NCI-H146 (cell line): ENCODE data around the gene ZBTB18.
A peak's percentile ranks its signal among the peaks of the same experiment; 100 is the strongest.
"Not testable (repeated sequence)": the region's sequence is repeated elsewhere in the genome, so short reads cannot be mapped to it uniquely, and the experiment has no call there.

Source experiments
- DNase-seq: peaks from one replicate; lab custom pipeline; 2025; lab: John Stamatoyannopoulos, UW

ZBTB18 gene

DNA sequence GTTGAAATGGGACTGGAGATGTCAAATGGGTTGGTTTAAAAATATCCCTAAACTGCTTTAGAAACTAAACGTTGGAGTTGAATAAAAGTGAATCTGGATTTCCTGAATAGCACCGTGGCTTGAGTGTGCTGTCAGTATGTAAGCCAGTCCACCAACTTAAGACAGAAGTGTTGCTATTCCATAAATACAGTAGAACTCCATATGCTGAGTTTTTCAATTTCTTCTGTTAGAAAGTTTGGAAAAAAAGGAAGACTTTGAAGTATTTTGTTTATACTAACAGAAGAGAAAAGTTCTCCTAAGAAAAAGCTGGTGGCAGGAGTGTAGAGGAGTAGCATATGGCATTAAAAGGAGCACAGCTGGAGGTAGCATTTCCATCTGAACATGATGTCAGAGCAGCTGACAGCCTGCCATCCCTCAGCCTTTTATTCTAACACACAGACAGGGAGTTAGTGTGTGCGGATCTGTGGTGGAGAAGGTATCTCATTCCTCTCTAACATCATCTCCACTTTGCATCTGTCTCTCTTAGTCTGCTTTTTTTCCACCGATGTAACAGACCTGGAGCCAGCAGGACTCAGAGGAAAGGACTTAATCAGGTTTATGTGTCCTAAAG is at the start of gene ZBTB18:
TSS of gene ZBTB18 (plus strand) at position 449 of the 610 bp plus-strand sequence. CDS start at position 598, 149 bp downstream.
- peak; percentile 88 for DNase-seq

DNA sequence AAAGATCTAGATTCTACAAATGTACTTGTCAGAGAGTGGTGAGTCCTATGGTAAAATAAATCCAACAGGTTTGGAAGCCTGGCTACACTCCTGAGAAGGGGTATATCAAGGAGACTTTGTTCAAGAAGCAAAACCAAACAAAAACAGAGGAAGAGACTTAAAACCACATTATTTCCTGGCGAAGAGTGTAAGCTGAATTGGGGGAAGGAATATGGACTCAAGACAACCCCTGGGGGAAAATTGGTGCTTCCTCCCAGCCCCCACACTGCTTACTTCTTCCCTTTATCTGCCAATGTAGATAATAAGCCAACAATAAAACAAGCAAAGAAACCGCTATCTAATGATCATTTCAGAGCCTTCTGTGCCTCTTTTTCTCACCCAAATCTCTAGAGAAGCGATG is 48.4 kb upstream of the ZBTB18 start:
- DNase-seq = no peak

DNA sequence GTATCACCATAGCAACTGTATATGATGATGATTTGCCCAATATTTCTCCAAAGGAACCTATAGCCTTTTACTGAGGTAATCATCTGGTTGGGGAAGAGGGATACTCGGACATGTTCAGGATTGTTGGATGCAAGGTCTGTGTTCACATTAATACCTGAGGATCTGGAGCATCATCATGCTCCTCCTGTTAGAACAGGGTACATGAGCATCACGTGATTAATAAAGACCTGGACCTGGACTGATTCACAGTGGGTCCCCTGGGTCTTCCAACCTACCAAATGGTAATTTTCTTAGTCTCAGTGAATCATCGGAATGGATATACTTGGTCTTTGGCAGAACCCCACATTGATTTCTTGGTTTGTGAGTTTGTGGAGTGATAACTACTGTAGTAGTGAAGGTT is 45.6 kb upstream of the ZBTB18 start:
- DNase-seq = no peak

DNA sequence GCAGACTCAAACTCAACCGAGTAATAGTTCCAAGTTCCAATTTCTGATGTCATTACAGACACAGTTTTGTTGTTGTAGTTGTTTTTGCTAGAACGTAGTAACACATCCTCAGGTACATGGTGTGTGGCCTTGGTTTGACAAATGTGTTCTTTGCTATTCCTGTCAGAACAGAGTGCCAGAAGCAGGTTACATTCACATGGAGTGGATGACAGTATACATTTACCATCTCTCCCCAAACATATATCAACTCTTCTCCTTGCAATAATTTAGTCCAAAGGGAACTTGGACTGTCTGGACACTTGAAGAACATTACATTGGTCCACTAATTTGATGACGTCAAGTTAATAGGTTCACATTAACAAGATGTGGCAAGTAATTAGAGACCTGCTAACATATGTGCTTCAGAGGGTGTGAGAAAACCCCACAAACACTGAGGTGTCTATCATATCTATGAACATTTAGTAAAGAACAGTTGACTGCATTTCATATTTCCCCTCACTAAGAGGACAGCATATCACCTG is 44.6 kb upstream of the ZBTB18 start:
- DNase-seq = no peak

DNA sequence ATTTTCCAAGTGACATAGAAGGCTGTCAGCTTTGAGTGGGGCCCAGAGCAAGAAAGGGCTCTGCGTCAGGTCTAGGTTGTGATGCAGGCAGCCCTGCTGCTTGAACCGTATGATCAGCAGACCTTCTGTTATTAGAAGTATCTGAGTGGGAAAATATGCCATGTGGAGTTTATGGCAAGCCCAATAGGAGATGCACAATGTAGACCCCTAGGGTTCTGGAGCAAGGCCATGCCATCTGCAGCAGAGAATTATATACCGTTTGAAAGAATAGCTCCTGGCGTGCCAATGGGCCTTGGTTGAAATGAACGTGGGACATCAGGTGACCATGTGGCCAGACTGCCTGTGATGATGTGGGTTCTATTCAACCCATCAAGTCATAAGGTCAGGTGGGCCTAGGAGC is 44.1 kb upstream of the ZBTB18 start:
- DNase-seq = no peak

DNA sequence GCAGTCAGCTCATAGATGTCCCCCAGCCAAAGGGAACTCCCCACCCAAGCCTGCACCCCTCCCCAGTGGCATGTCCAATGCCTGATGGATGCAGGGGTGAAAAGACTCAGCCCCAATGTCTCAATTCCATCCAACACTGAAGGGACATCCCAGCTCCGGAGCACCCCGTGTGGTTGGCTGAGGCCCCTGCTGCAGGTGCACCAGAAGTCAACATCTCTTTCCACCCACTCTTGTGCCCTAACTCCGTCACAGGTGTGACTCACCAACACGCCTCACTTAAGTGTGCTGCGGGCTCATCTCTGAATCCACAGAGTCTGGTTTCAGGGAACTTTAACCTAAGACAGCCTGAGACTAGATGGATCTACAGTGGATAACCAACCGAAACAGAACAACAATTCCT is 40.9 kb upstream of the ZBTB18 start:
- DNase-seq = peak; percentile 35

DNA sequence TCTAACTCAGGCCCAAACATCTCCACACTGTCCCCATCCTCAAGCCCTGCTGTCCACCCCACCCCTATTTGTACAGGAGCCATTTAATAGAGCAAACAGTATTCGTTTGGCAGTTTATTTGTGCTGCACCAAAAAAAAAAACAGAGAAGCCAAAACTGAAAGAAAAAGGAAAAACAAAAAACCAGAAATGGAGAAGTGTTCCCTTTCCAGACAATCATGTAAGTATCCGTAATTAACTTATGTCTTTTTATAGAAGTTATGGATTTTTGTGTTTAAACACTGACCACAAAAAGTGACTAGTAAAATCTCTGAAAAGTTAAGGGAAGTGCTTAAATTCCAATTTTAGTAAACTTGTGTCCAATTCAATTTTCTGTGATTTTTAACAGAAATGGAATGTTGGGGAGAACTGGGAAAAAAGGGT is 40.4 kb upstream of the ZBTB18 start:
- no peak for DNase-seq

DNA sequence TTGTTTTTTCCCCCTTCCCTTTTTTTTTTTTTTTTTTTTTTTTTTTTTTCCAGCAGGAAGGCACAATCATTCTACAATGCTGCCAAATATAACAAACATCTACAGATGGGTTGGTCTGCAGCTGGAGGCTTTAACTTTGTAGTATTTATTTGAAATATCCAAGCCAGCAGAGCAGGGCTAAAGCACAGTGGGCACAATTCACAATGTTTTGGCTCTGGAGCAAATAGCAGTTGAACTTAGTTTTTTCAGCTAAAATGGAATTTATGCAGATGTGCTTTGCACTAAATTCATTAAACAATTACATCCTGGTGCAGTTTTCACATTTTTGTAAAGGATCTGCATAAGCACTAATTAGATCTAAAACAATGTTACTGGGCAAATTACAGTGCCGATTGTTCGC is 39.8 kb upstream of the ZBTB18 start:
- DNase-seq = no peak

DNA sequence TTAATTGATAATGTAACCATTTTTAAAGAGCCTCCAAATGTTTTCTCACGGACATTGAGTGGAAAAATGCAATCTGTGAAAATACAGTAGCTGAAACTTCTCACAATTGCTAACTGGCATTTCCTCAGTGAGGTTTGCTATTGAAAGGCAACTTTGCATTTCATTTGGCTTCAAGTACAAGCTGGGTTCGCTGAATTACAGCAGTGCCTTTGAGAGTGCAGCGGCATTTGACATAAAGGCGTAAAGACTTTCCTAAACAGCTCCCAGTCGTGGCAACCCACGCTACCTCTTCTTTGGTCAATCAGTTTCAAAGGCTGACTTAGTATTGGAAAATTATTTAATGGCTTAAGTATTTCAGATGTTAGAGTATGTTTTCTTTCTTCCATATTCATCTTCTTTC is 39.3 kb upstream of the ZBTB18 start:
- DNase-seq = no peak

DNA sequence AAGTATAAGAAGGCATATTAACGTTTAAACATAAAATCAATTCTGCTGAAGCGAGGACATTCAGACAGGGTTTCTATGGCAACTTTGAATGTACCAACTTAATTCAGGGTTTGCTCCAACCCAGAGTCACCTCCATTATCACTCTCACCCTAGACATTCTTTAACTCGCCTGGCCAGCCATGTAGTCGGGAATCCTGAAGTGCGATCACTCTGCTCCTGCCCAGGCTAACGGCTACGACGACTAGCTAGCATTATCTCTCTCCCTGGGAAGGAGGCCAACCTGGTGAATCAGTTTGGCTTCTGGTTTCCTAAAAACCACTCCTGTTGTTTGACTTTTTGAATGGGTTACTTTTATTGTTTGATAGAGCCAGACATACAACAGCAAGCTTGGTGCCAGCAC is 38.9 kb upstream of the ZBTB18 start:
- DNase-seq = no peak

DNA sequence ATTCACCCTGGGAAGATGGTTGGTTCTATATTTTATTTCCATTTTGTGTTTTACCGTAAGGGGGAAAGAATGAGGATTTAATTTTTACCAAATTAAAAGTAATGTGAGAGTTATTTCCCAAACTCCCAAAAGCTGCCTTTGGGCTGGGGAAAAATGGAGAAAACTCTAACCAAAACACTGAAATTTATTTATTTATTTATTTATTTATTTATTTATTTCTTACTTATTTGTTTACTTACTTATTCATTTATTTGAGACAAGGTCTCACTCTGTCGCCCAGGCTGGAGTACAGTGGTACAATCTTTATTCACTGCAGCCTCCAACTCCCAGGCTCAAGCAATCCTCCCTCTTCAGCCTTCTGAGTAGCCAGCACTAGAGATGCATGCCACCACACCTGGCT is 38.0 kb upstream of the ZBTB18 start:
- no peak for DNase-seq

DNA sequence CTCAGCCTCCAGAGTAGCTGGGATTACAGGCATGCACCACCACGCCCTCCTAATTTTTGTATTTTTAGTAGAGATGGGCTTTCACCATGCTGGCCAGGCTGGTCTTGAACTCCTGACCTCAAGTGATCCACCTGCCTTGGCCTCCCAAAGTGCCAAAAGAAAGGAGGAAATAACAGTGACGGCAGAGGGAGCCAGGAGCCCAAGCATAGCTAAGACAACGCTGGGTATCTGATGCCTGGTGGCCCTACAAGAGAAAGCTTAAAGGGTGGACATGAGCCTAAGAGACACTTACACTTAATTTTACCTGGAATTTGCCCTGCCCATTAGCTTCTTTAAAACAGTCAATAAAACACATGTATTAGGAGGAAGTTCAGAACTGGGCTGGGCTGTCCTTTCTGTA is 36.2 kb upstream of the ZBTB18 start:
- DNase-seq = not testable (repeated sequence)

DNA sequence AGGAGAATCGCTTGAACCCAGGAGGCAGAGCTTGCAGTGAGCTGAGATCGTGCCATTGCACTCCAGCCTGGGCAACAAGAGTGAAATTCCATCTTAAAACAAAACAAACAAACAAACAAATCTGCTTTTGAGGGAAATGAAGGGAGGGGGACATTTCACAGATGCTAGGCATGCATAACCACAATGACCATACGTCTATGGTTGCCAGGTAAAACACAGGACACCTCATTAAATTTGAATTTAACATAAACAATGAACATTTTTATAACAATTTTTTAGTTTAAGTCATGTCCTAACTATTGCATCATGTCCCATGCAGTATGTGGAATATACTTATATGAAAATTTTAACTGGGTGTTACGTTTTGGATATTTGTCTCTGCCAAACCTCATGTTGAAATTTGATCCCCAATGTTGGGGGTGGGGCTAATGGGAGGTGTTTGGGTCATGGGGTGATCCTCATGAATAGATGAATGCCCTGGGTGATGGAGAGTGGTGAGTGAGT is 31.0 kb upstream of the ZBTB18 start:
- no peak for DNase-seq

DNA sequence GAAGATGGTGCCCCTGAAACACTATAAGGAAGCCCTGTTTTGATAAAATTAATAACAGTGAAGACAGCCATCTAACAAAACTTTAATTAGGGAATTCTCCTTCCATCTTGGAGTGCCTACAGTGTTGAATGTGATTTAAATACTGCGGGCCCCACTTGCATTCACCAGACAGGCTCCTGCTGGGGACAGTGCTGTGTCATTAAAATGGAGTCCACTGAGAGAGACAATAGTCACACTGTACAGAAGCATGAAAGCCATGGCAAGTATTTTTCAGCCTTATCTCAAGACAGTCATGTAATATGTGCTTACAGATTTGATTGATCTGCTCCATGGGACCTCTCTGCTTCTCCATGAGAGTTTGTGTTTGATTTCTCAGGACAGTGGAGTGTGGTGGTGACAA is 29.7 kb upstream of the ZBTB18 start:
- peak; percentile 70 for DNase-seq

DNA sequence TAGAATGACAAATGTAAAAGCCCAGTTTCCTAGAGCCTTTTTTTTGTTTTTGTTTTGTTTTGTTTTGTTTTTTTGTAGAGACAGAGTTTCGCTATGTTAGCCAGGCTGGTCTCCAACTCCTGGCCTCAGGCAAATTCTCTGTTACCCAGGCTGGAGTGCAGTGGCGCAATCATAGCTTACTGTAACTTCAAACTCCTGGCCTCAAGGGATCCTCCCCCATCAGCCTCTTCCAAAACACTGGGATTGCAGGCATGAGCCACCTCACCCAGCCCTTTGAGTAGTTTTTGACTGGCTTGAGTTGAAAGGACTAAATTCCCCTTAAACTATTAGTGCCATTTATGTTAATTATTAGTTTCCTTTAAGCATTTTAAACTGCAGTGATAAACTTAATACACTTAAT is 28.8 kb upstream of the ZBTB18 start:
- DNase-seq = no peak

DNA sequence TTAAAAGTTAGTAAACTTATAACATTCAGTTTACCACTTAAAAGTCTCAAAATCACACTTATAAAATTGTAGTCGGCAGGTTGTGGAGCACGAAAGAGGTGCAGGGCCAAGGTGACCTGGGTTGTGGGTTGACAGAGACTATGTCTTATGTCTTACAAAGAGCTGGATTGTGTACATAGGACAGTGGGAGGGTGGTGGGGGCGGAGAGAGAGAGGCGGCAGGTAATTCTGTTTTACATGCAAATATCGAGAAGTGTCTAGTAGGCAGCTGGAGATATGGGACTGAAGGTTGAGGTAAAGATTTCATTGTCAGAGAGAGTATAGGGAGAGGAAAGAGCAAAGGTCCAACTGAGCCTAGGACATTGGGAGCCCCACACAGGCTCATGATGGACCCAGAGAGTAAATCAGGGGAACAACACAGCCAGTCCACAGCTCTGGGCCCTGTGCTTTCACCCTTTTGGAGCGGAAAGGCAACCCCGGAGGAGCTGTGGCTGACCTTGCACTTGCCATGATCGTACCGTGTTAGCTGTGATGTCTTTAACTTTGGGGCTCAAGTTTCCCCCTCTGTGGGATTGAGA is 28.1 kb upstream of the ZBTB18 start:
- DNase-seq = no peak

DNA sequence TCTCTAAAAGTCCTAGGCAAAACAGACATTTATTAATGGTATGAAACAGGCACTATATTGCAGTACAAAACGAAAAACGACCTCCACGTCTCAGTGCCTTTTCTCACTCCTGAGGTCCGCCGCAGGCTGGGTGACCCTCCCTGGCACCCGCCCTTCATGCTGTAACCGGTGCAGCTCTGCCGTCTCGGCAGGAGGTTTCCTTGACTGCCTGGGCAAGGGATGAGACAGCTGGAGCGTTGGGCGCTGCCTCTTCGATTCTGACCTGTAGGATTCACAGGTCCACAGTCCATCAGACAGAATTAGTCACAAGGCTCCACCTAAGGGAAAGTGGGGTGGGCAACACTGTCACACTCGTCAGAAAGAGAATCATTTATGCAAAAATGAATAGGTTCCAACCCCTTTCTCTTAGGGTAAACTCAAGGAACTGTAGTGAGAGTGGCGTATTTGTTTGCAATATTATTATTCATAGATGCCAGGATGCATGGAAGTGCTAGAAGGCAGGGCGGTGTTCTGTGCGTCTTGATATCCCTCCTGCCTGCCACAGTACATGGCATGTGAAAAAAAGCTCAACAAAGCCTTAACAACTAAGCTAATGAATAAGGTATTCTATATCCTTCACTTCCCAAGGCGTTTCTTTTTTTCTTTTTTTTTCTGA is 23.5 kb upstream of the ZBTB18 start:
- DNase-seq = peak; percentile 22

DNA sequence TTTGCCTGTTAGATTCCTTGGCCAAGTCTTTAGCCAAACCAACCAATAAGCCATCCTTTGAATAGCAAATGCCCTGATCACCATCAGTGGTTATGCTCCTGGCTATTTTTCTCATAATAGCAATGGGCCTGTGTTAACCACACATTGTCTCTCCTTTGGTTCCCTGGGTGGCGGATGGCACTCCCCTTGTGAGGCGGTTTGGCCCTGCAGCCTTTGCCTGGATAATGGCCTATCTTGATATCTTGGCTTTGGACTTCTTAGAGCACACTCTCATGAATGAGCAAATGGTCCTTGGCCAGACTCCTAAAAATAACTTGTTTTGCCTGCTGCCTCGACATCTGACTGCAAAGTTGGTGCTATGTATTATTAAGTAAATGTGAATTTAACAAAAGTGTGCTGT is 22.4 kb upstream of the ZBTB18 start:
- DNase-seq = no peak

DNA sequence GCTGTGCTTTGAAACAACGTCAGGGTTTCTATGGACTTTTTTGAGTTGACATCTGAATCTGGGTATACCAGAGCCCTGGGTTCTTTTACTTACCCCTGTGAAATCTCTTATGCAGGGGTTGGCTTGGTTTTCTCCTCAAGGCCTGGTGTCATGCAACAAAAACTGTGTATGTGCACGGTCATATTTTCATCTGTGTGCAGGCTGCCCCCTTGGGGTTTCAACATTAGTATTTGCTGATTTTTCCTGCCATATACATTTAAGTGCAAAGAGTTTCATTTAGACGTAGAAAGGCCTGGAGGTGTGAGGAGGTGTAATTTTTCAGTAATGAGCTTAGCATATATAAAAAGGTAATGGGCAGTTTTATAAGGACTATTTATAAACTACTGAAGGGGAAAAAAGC is 22.0 kb upstream of the ZBTB18 start:
- no peak for DNase-seq

DNA sequence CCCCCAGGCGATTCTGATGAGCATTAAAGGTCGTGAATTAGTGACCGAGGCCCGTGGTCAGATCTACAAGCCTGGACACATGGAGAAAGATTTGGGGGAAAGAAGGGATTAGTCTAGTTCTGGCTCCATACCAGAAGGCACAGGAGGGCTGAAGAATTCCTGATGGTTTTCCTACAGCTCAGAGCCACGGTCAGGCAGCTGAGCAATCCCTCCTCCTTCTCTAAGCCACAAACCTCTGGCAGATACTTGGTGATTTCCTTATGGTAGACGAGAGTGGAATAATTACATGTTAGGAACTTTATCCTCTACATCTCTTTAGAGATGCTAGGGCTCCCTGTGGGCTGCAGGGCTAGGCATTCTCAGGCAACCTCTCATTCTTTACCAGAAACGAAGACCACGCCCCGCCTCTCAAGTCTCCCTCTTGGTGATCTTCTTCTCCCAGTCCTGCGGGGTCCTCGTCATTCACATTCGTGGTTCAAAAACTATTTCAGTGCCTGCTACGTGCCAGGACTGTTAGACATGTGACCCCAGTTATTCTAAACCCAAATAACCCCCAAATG is 20.5 kb upstream of the ZBTB18 start:
- DNase-seq = no peak

DNA sequence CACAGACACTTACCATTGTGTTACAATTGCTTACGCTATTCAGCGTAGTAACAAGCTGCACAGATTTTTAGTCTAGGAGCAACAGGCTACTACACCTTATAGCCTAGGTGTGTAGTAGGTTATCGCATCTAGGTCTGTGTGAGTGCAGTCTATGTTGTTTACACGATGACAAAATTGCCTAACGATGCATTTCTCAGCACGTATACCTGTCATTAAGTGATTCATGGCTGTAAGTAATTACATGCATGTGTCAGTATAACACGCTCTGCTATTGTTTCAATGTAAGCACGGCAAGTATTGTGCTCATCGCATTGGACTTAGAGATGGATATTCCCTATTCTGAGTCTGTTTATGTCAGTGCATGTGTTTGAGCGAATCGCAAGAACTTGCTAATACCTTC is 15.7 kb upstream of the ZBTB18 start:
- no peak for DNase-seq

DNA sequence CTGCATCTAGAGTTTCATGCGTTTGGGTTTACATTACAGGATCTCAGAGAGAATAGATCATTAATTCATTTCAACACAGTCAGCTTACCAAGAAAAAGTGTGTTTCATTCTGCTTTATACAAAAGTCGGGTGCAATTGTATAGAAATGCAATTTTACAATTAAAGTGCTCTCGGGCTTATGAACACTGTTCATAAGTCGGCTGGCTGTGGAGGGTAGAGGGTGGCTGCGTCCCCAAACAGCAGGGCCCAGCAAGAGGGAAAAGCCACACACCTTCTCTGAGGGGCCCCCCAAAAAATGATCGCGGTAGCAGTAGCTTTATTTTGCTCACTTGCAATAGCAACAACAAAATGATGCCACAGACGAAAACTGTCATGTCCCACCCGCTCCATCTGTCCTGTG is 13.8 kb upstream of the ZBTB18 start:
- no peak for DNase-seq
